ENCODE measurements around the gene WWOX. TPM values are rescaled to one million over a fixed set of nuclear protein-coding genes. Genes with fewer than 3 reads are reported as not detected.

WWOX gene
- total and polyA plus RNA-seq, 2 donors (not counting 3 experiments of a cell fraction or from before 2014, with no cell fraction given), result 6.2 to 12.5 TPM

DNA sequence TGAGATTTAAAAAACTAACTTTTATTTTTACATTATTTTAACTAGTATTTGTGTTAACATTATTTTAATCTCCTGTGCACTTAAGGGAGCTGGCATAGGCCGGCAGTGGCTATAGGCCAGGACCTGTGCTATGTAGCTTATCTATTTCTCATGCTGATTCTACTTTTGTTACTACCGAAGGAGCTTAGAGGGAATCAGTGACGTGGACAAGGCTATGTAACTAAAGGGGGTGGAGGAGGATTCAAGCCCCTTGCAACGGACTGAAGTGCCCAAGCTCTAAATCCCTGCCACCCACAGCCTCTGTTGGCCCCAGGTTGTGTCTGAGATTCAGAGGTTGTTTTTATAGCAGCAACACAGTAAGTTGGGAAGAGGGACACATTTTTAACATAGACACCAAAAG lies 356.4 kb downstream of the WWOX start:
- TF ChIP-seq GATA2 (IDR thresholded peaks at IDR 0.05; ENCODE audit: insufficient read depth, insufficient read length, low read depth, low read length) (no peak), POLR2A (IDR thresholded peaks at IDR 0.05; ENCODE audit: low read depth, low read length) (no peak)
- Histone ChIP-seq H3K36me3 (ENCODE audit: control insufficient read depth in 2 of 2, extremely low read depth in 1 of 2, insufficient read depth in 2 of 2, low read length in 2 of 2) (no peaks in the 10 kb centered on the region), H4K20me1 (replicated peaks; ENCODE audit: control insufficient read depth, extremely low read depth, insufficient read depth, low read length) (no peaks in the 10 kb centered on the region), H3K9me3 (replicated peaks; ENCODE audit: control insufficient read depth, insufficient read depth, low read length) (peaks cover 5% of the 10 kb centered on the region), H3K4me2 (ENCODE audit: insufficient read depth, low read length) (no peak overlapping the region), H3K9me1 (replicated peaks; ENCODE audit: control insufficient read depth, extremely low read depth, insufficient read depth, low read length) (no peaks in the 10 kb centered on the region), H3K4me3 (replicated peaks in 1 of 3; ENCODE audit: insufficient read depth in 1 of 3, low read depth in 1 of 3, low read length in 3 of 3) (no peak overlapping the region), H3K9ac (replicated peaks; ENCODE audit: extremely low read depth, insufficient read depth, low read length) (no peak overlapping the region), H2AFZ (ENCODE audit: low read depth, low read length) (no peak overlapping the region), H3K79me2 (ENCODE audit: control insufficient read depth, insufficient read depth, low read length) (no peaks in the 10 kb centered on the region), H3K27ac (ENCODE audit: insufficient read depth, low read depth, low read length) (no peak overlapping the region), H3K4me1 (ENCODE audit: control insufficient read depth, extremely low read depth, insufficient read depth, low read length) (no peaks in the 10 kb centered on the region), H3K27me3 (ENCODE audit: control insufficient read depth in 2 of 2, insufficient read depth in 2 of 2, low read length in 2 of 2) (no peaks in the 10 kb centered on the region)
- no TSS peak for BruUV-seq (replicated peaks)
- intact Hi-C loops (cut with micrococcal nuclease), result no loop called here
- DNase-seq (ENCODE audit: low read depth, low spot score), result no peak
- no peak for FAIRE-seq
- CTCF ChIA-PET, result no interaction called here
- dilution Hi-C loops (cut with MboI; ENCODE audit: extremely low pct_ligation_motif_present, low sequenced_read_pairs), result no loop called here
- POLR2A ChIA-PET, result interaction anchor here (0.7 kb wide), 1 partner anchor 288 kb away, joined by 3 read pairs; no protein-coding TSS in a partner anchor

DNA sequence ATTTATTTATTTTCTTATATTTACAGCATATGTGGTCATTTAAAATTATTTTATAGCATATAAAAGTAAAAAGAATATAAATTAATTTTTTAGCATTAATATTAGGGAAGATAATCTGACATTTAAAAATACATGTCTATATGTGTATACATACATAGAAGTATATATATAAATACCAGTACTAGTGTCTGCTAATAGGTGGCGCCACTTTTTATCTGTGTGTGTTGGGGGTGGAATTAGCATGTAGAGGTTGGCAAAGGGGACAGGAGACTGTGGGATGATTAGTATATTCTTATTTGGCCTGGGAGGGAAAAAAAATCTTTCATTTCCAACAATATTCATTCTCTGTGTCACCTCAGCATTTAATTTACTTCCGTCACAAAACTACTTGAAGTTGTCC lies 359.1 kb downstream of the WWOX start:
- DNase-seq (ENCODE audit: low read depth, low spot score) (no peak), FAIRE-seq (no peak)
- ChIA-PET POLR2A (no interaction called here), CTCF (no interaction called here)
- H3K27ac ChIP-seq (ENCODE audit: insufficient read depth, low read depth, low read length), result no peak overlapping the region
- dilution Hi-C loops (cut with MboI; ENCODE audit: extremely low pct_ligation_motif_present, low sequenced_read_pairs), result no loop called here
- H3K9me3 ChIP-seq (replicated peaks; ENCODE audit: control insufficient read depth, insufficient read depth, low read length), result peaks cover 7% of the 10 kb centered on the region
- intact Hi-C loops (cut with micrococcal nuclease), result no loop called here
- no peak overlapping the region for H3K4me3 ChIP-seq (replicated peaks in 1 of 3; ENCODE audit: insufficient read depth in 1 of 3, low read depth in 1 of 3, low read length in 3 of 3)
- no peaks in the 10 kb centered on the region for H3K27me3 ChIP-seq (ENCODE audit: control insufficient read depth in 2 of 2, insufficient read depth in 2 of 2, low read length in 2 of 2)
- H4K20me1 ChIP-seq (replicated peaks; ENCODE audit: control insufficient read depth, extremely low read depth, insufficient read depth, low read length), result no peaks in the 10 kb centered on the region
- no peaks in the 10 kb centered on the region for H3K9me1 ChIP-seq (replicated peaks; ENCODE audit: control insufficient read depth, extremely low read depth, insufficient read depth, low read length)
- no peak overlapping the region for H3K9ac ChIP-seq (replicated peaks; ENCODE audit: extremely low read depth, insufficient read depth, low read length)
- no peak overlapping the region for H3K4me2 ChIP-seq (ENCODE audit: insufficient read depth, low read length)
- no peaks in the 10 kb centered on the region for H3K4me1 ChIP-seq (ENCODE audit: control insufficient read depth, extremely low read depth, insufficient read depth, low read length)
- no peaks in the 10 kb centered on the region for H3K79me2 ChIP-seq (ENCODE audit: control insufficient read depth, insufficient read depth, low read length)
- H3K36me3 ChIP-seq (ENCODE audit: control insufficient read depth in 2 of 2, extremely low read depth in 1 of 2, insufficient read depth in 2 of 2, low read length in 2 of 2), result no peaks in the 10 kb centered on the region
- no peak overlapping the region for H2AFZ ChIP-seq (ENCODE audit: low read depth, low read length)
- TF ChIP-seq EZH2 (IDR thresholded peaks at IDR 0.05; ENCODE audit: borderline replicate concordance, low read depth, low read length, severe bottlenecking) (no peak), JUN (IDR thresholded peaks at IDR 0.05; ENCODE audit: borderline replicate concordance, insufficient read depth, insufficient read length, low read depth) (no peak), GATA2 (IDR thresholded peaks at IDR 0.05; ENCODE audit: insufficient read depth, insufficient read length, low read depth, low read length) (no peak), POLR2A (IDR thresholded peaks at IDR 0.05; ENCODE audit: low read depth, low read length) (no peak), FOS (IDR thresholded peaks at IDR 0.05; ENCODE audit: borderline replicate concordance, insufficient read depth, low read length) (no peak), MYC (IDR thresholded peaks at IDR 0.05; ENCODE audit: low read depth, low read length) (no peak), POLR2AphosphoS5 (IDR thresholded peaks at IDR 0.05; ENCODE audit: insufficient read depth, low read depth, low read length) (no peak), MAX (IDR thresholded peaks at IDR 0.05; ENCODE audit: insufficient read depth, insufficient read length) (no peak)
- TF ChIP-seq, protein P1, sequence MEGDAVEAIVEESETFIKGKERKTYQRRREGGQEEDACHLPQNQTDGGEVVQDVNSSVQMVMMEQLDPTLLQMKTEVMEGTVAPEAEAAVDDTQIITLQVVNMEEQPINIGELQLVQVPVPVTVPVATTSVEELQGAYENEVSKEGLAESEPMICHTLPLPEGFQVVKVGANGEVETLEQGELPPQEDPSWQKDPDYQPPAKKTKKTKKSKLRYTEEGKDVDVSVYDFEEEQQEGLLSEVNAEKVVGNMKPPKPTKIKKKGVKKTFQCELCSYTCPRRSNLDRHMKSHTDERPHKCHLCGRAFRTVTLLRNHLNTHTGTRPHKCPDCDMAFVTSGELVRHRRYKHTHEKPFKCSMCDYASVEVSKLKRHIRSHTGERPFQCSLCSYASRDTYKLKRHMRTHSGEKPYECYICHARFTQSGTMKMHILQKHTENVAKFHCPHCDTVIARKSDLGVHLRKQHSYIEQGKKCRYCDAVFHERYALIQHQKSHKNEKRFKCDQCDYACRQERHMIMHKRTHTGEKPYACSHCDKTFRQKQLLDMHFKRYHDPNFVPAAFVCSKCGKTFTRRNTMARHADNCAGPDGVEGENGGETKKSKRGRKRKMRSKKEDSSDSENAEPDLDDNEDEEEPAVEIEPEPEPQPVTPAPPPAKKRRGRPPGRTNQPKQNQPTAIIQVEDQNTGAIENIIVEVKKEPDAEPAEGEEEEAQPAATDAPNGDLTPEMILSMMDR (IDR thresholded peaks at IDR 0.05; ENCODE audit: extremely low read depth in 1 of 2, insufficient read depth in 1 of 2, low read depth in 1 of 2, low read length in 2 of 2), result no peak
- BruUV-seq (replicated peaks), result no TSS peak
